Measurements from ENCODE around the gene BEND5. TPM values are rescaled to one million over a fixed set of nuclear protein-coding genes. Genes with fewer than 3 reads are reported as not detected.

BEND5 gene
- total and polyA plus RNA-seq, 2 donors (not counting 1 experiment from before 2014, with no cell fraction given) = 0.39 TPM; not detected in 1

DNA sequence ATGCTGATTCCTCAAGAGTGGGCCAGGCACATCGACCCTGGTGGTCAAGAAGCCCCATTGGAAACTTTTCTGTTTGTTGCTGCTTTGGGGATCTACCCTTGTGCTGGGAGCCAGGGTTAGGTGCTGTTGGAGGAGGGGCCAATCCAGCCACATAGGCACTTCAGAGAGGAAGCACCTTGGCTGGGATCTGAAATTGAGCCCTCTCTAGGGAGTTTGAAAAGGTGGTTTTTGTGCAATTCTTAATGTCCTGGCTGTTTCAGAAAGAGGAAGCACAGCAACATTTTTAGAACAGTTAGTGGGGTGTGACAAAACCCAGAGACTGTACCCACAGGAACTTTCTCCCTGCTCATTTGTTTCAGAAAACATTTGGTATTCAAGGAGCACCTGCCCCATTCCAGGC lies 17.2 kb upstream of the BEND5 start:
- Histone ChIP-seq H3K9ac (ENCODE audit: insufficient read depth, low read length) (no peak overlapping the region), H3K9me3 (ENCODE audit: control insufficient read depth, insufficient read depth, low read depth, low read length) (no peaks in the 10 kb centered on the region), H2AFZ (ENCODE audit: low read length) (no peak overlapping the region), H3K4me1 (ENCODE audit: control insufficient read depth, extremely low read depth, insufficient read depth, low read length) (no peaks in the 10 kb centered on the region), H3K36me3 (ENCODE audit: control insufficient read depth, insufficient read depth, low read length) (no peaks in the 10 kb centered on the region), H3K4me3 (replicated peaks in 1 of 4; ENCODE audit: control extremely low read depth in 1 of 4, insufficient read depth in 1 of 4, low read depth in 3 of 4, low read length in 4 of 4) (no peak overlapping the region), H4K20me1 (ENCODE audit: control insufficient read depth, extremely low read depth, insufficient read depth, low read length) (no peaks in the 10 kb centered on the region), H3K27me3 (ENCODE audit: control insufficient read depth, insufficient read depth, low read length) (no peaks in the 10 kb centered on the region), H3K27ac (ENCODE audit: insufficient read depth, low read length) (no peak overlapping the region), H3K79me2 (ENCODE audit: control insufficient read depth, insufficient read depth, low read length) (no peaks in the 10 kb centered on the region), H3K4me2 (ENCODE audit: extremely low read depth, insufficient read depth, low read length) (no peak overlapping the region)
- DNase-seq (ENCODE audit: low read depth in 2 of 2) = no peak
- TF ChIP-seq, protein P1, sequence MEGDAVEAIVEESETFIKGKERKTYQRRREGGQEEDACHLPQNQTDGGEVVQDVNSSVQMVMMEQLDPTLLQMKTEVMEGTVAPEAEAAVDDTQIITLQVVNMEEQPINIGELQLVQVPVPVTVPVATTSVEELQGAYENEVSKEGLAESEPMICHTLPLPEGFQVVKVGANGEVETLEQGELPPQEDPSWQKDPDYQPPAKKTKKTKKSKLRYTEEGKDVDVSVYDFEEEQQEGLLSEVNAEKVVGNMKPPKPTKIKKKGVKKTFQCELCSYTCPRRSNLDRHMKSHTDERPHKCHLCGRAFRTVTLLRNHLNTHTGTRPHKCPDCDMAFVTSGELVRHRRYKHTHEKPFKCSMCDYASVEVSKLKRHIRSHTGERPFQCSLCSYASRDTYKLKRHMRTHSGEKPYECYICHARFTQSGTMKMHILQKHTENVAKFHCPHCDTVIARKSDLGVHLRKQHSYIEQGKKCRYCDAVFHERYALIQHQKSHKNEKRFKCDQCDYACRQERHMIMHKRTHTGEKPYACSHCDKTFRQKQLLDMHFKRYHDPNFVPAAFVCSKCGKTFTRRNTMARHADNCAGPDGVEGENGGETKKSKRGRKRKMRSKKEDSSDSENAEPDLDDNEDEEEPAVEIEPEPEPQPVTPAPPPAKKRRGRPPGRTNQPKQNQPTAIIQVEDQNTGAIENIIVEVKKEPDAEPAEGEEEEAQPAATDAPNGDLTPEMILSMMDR (conservative IDR thresholded peaks at IDR 0.05 in 1 of 2, IDR thresholded peaks at IDR 0.05 in 1 of 2; ENCODE audit: low read depth in 1 of 2, low read length in 2 of 2) = no peak
- TF ChIP-seq EZH2 (IDR thresholded peaks at IDR 0.05; ENCODE audit: low read length, missing control alignments) = no peak

DNA sequence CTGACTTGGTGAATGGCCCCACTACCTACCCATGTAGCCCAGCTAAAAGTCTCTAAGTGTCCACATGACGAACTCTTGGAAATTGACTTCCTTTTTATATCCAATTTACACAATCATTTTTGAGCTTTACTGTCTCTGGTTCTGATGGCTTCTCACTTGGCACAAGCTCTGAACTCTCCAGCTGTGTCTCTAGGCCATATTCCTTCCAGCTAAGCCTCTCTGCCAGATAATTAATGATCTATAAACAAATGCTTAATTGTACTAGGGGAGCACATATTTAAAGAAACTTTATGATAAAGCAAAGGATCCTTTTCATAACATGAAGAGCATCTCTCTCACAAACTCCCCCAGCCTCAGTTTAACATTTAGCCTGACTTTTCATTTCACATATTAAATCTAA lies 16.3 kb upstream of the BEND5 start:
- Histone ChIP-seq H3K9ac (ENCODE audit: insufficient read depth, low read length) (no peak overlapping the region), H3K4me3 (replicated peaks in 1 of 4; ENCODE audit: control extremely low read depth in 1 of 4, insufficient read depth in 1 of 4, low read depth in 3 of 4, low read length in 4 of 4) (no peak overlapping the region), H3K4me2 (ENCODE audit: extremely low read depth, insufficient read depth, low read length) (no peak overlapping the region), H3K27ac (ENCODE audit: insufficient read depth, low read length) (no peak overlapping the region), H3K79me2 (ENCODE audit: control insufficient read depth, insufficient read depth, low read length) (no peaks in the 10 kb centered on the region), H3K36me3 (ENCODE audit: control insufficient read depth, insufficient read depth, low read length) (no peaks in the 10 kb centered on the region), H2AFZ (ENCODE audit: low read length) (no peak overlapping the region), H3K4me1 (ENCODE audit: control insufficient read depth, extremely low read depth, insufficient read depth, low read length) (no peaks in the 10 kb centered on the region), H3K9me3 (ENCODE audit: control insufficient read depth, insufficient read depth, low read depth, low read length) (no peaks in the 10 kb centered on the region), H3K27me3 (ENCODE audit: control insufficient read depth, insufficient read depth, low read length) (no peaks in the 10 kb centered on the region), H4K20me1 (ENCODE audit: control insufficient read depth, extremely low read depth, insufficient read depth, low read length) (no peaks in the 10 kb centered on the region)
- no peak for TF ChIP-seq EZH2 (IDR thresholded peaks at IDR 0.05; ENCODE audit: low read length, missing control alignments)
- no peak for DNase-seq (ENCODE audit: low read depth in 2 of 2)

DNA sequence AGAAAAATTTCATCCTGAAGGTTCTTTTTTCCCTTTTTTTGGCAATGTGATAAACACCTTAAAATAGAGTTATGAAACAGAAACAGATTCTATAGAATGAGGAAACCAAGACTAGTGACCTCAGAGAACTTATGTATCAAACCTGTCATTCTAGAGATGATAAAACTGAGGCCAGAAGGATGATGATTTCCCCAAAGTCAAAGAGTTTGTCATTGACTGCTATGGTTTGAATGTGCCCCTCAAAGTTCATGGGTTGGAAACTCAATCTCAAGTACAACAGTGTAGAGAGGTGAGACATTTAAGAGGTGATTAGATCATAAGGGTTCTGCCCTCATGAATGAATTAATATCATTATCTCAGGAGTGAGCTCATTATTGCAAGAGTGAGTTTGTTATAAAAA lies 13.7 kb upstream of the BEND5 start:
- TF ChIP-seq, protein P1 (conservative IDR thresholded peaks at IDR 0.05 in 1 of 2, IDR thresholded peaks at IDR 0.05 in 1 of 2; ENCODE audit: low read depth in 1 of 2, low read length in 2 of 2) = no peak
- no peak for TF ChIP-seq EZH2 (IDR thresholded peaks at IDR 0.05; ENCODE audit: low read length, missing control alignments)
- H3K9ac ChIP-seq (ENCODE audit: insufficient read depth, low read length) = no peak overlapping the region
- H3K4me2 ChIP-seq (ENCODE audit: extremely low read depth, insufficient read depth, low read length) = no peak overlapping the region
- no peaks in the 10 kb centered on the region for H4K20me1 ChIP-seq (ENCODE audit: control insufficient read depth, extremely low read depth, insufficient read depth, low read length)
- H3K4me3 ChIP-seq (replicated peaks in 1 of 4; ENCODE audit: control extremely low read depth in 1 of 4, insufficient read depth in 1 of 4, low read depth in 3 of 4, low read length in 4 of 4) = no peak overlapping the region
- no peaks in the 10 kb centered on the region for H3K36me3 ChIP-seq (ENCODE audit: control insufficient read depth, insufficient read depth, low read length)
- H3K79me2 ChIP-seq (ENCODE audit: control insufficient read depth, insufficient read depth, low read length) = no peaks in the 10 kb centered on the region
- no peak overlapping the region for H3K27ac ChIP-seq (ENCODE audit: insufficient read depth, low read length)
- no peaks in the 10 kb centered on the region for H3K27me3 ChIP-seq (ENCODE audit: control insufficient read depth, insufficient read depth, low read length)
- no peaks in the 10 kb centered on the region for H3K9me3 ChIP-seq (ENCODE audit: control insufficient read depth, insufficient read depth, low read depth, low read length)
- no peaks in the 10 kb centered on the region for H3K4me1 ChIP-seq (ENCODE audit: control insufficient read depth, extremely low read depth, insufficient read depth, low read length)
- H2AFZ ChIP-seq (ENCODE audit: low read length) = no peak overlapping the region
- DNase-seq (ENCODE audit: low read depth in 2 of 2) = no peak

All from fibroblast of lung (primary cell).